ENCODE measurements around the gene PAX8. TPM values are rescaled to one million over a fixed set of nuclear protein-coding genes. Genes with fewer than 3 reads are reported as not detected.

The PAX8 gene
- total RNA-seq, 1 experiment from 2014 or later: not detected

DNA sequence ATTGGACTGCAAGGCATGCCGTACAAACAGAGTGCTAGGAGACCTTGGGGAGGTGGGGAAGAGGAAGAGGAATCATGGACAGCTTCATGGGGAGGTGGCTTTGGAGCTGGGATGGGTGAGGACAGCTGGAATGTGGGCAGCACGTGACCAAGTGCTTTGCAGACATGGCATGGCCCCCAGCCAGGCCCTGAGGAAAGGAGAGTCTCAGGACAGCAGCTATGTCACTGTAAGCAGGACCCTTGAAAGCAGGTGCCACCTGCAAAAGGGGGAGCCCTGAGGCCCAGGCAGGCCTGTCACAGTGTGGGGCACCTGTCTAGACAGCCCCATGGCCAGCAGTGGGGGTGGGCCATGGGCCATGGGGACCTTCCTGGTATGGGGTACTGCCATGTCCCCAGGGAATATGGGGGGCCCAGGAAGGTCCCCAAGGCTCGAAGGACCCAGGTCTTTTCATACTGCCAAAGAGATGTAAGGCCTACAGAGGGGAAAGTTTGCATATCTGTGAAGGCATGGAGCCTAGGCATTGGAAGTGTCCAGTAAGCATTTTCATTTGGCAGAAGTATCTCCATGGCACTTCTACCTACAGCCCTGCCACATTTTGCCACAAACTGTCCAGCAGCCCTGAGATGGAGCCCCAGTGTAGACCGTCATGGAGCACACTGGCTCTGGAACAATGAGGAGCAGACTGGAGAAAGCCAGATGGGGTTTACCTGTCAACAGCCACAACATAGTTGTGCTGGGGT is 9.9 kb downstream of the PAX8 start:
- no peaks in the 10 kb centered on the region for H3K36me3 ChIP-seq
- no peak for DNase-seq (ENCODE audit: low read depth in 1 of 2, low spot score in 2 of 2)
- H3K9me3 ChIP-seq (replicated peaks): no peaks in the 10 kb centered on the region
- H3K4me1 ChIP-seq (replicated peaks): peaks cover 20% of the 10 kb centered on the region
- H3K4me3 ChIP-seq: no peak overlapping the region
- no peak overlapping the region for H3K27ac ChIP-seq
- H3K27me3 ChIP-seq (replicated peaks): no peaks in the 10 kb centered on the region; the same call in 1 of the 2 replicates

DNA sequence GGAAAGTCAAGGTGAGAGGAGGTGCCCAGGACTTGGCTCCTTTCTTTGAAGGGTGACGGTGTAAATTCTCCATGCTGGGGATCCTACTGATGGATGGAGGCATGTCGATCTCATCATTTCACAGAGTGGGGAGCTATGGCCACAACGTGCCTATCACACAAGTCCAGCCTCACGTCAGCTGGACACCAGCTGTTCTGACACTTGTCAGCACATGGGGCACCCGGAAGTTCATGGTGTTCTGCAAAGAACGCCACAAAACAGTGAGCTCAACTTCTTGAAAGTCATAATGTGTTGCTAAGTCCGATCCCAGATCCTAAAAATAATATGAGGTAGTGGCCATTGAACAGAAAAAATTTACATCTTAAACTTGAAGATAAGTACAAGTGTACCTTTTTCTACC is 12.3 kb downstream of the PAX8 start:
- Histone ChIP-seq H3K9me3 (replicated peaks) (no peaks in the 10 kb centered on the region), H3K4me1 (replicated peaks) (peaks cover 25% of the 10 kb centered on the region), H3K36me3 (no peaks in the 10 kb centered on the region), H3K4me3 (no peak overlapping the region), H3K27me3 (replicated peaks) (no peaks in the 10 kb centered on the region), H3K27ac (no peak overlapping the region)
- no peak for DNase-seq (ENCODE audit: low read depth in 1 of 2, low spot score in 2 of 2)

DNA sequence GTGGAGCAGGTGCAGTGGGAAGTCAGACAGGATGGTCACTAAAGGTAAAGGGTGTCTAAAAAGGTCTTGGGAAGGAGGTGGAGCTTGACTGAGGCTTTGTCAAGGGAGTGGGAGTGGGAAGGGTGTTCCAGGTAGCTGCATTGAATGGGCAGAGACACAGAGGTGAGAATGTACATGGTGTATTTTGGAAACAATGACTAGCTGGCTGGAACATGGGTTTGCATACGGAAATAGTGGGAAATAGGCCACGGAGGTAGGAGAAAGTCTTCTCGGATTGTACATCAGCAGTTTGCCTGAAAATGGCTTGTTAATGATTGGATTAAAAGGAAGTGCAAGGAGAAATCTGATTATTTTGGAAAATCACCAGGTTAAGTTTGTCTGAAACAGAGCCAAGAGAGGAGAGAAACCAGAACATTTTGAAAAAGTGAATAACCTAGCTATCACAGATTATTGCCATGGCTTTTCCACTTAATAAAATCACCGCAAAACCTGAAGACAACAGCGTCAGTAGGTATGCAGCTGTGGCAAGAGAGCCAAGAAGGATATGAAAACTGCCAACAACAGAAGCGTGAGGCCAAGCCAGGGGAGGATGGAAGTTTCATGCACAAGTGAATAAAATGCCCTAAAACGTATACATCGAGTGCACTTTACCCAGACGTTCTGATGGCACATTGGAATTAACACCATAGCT is 13.9 kb downstream of the PAX8 start:
- H3K36me3 ChIP-seq: no peaks in the 10 kb centered on the region
- no peaks in the 10 kb centered on the region for H3K27me3 ChIP-seq (replicated peaks)
- H3K4me1 ChIP-seq (replicated peaks): peaks cover 25% of the 10 kb centered on the region
- no peaks in the 10 kb centered on the region for H3K9me3 ChIP-seq (replicated peaks)
- DNase-seq (ENCODE audit: low read depth in 1 of 2, low spot score in 2 of 2): no peak
- H3K27ac ChIP-seq: no peak overlapping the region
- H3K4me3 ChIP-seq: no peak overlapping the region

DNA sequence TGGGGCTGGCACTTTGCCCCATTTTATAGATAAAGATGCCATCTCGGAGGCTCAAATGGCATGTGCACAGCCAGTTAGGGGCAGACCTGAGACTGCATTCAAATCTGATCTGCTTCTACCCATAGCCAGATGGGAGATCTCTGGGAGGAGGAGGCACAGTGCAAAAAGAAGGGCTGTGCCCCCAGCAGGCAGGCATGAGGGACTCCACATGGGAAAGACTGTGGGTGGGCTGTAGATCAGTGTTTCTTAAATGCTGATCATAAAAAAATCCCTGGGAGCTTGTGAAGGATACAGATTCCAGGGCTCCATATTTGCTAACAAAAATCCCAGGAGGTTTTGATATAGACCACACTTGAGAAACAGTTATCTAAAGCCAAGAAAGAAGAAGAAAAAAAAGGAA is 15.2 kb downstream of the PAX8 start:
- Histone ChIP-seq H3K9me3 (replicated peaks) (no peaks in the 10 kb centered on the region), H3K27me3 (replicated peaks) (no peaks in the 10 kb centered on the region), H3K36me3 (no peaks in the 10 kb centered on the region), H3K27ac (no peak overlapping the region), H3K4me3 (no peak overlapping the region), H3K4me1 (replicated peaks) (peaks cover 25% of the 10 kb centered on the region)
- peak in 1 of 2 experiments; percentile 38 for DNase-seq (ENCODE audit: low read depth in 1 of 2, low spot score in 2 of 2)

DNA sequence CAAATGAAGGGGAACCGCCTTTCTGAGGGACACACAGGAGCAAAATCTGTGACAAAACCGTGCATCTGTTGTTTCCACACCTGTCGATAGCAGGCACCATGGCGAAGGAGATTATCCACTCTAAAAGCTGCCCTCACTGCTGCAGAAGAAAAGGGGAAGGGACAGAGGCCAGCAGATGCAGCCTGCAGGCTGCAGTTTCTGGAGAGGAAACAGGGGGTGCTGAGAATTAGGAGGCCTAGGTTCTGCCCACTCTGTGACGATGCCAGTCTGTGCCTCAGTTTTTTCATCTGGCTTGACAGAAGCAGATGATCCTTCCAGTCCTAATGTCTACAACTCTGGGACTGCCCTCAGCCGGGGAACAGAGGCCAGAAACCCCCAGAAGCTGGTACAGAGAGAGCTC is 17.7 kb downstream of the PAX8 start:
- Histone ChIP-seq H3K4me1 (replicated peaks) (peaks cover 20% of the 10 kb centered on the region), H3K36me3 (no peaks in the 10 kb centered on the region), H3K9me3 (replicated peaks) (no peaks in the 10 kb centered on the region), H3K27me3 (replicated peaks) (no peaks in the 10 kb centered on the region), H3K4me3 (no peak overlapping the region), H3K27ac (no peak overlapping the region)
- DNase-seq (ENCODE audit: low read depth in 1 of 2, low spot score in 2 of 2): no peak

DNA sequence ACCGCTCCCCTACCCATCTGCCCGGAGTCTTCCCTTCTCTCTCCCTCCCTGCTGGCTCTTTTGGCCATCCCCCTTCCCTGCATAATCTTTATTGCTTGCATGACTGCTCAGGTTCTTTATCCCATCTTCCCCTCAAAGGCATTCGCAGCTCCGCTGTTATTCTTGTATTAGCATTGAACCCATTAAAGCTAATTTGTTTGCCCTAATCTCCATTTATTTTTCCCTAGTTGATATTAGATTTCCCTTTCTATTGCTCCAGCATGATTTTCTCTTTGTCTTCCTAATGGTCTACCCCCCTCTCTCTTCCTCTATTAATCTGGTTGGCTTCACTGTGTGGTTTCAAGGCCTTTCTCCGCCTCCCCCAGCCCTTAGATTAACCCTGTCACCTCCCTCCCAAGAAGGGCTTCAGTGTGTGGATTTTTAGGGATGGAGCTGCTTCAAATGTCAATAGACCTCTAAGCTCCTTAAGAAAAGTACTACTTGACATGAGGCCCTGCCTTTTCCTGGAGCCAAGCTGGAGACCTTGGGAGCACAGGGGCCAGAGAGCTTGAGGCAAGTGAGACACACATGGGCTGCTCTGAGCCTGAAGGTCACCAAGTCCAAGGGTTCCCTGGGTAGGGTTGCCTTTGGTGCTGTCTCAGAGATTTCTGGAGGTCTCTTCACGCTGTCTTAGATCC is 20.1 kb downstream of the PAX8 start:
- Histone ChIP-seq H3K4me1 (replicated peaks) (peaks cover 15% of the 10 kb centered on the region), H3K27me3 (replicated peaks) (no peaks in the 10 kb centered on the region), H3K4me3 (no peak overlapping the region), H3K9me3 (replicated peaks) (no peaks in the 10 kb centered on the region), H3K36me3 (no peaks in the 10 kb centered on the region), H3K27ac (no peak overlapping the region)
- no peak for DNase-seq (ENCODE audit: low read depth in 1 of 2, low spot score in 2 of 2)

DNA sequence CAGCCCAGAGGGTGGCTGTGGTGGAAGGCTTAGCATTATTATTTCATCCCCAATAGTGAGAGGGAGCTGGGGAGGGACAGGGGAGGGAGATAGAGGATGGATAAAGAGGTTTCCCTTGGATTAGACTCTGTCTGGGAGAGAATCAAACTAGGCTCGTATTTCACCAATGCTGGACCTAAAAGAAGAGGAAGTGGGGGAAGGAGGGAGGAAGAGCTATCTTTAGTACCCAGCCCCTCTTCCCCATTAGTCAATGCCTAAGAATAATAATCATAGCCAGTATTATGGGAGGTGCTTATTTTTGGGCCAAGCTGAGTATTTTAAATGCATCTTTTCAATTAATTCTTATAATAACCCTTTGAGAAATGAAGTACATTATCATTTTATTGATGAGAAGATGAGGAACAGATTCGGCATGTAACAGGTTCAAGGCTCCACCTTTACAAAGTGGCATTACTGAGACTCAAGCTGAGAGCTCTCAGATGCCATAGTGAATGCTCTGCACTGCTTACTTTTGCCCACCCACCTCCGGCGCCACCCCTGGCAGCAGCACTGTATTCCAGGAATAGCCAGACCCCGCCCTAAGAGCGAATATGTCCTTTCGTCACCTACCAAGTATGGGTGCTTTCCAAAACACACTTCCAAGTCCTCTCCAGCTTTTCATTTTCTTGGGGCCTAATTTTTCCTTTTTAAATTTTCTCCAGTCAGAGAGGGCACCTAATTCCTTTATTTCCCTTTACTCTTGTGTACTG is 21.0 kb downstream of the PAX8 start:
- no peak for DNase-seq (ENCODE audit: low read depth in 1 of 2, low spot score in 2 of 2)

DNA sequence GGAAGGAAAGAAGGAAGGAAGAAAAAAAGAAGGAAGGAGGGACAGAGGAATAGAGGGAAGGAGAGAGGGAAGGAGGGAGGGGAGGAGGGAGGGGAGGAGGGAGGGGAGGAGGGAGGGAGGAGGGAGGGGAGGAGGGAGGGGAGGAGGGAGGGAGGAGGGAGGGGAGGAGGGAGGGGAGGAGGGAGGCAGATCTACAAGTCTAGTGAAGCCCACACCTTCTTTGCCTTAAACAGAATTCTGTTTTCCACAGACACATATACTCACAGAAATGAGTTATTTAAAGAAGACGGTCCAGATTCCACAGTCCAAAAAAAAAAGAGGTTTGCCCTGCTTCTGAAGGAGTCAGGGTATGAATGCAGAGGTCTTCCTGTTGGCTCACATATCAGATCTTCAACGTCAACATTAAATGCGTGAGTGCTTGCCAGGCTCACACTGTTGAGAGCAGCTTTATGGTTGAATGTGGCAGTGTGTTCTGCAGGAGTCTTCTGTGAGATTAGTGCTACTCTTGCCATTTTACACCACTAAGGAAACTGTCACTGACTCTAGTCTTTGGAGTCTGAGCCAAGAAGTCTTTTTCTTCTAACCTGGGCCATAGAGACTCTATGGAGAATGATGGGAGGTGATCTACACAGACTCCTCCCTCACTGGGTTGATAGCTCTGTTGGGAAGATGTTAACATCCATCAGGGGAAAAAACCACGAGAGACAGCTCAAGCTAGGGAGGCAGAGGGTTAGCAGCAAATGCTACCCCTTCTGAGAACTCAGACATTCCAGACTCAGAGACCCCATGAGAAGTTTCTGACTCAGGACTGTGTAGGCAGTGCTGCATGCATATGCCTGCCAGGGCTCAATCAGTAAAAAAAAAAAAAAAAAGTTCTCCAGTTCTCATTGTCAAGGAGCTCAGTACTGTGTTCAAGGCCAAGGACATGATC is 23.3 kb downstream of the PAX8 start:
- Histone ChIP-seq H3K9me3 (replicated peaks) (no peaks in the 10 kb centered on the region), H3K27ac (no peak overlapping the region), H3K36me3 (no peaks in the 10 kb centered on the region), H3K4me1 (replicated peaks) (peaks cover 14% of the 10 kb centered on the region), H3K4me3 (no peak overlapping the region), H3K27me3 (replicated peaks) (no peaks in the 10 kb centered on the region)
- DNase-seq (ENCODE audit: low read depth in 1 of 2, low spot score in 2 of 2): no peak

More for the DNA sequence above, 21.0 kb downstream of the PAX8 start:
- Histone ChIP-seq H3K4me1 (replicated peaks) (peaks cover 11% of the 10 kb centered on the region), H3K4me3 (no peak overlapping the region), H3K27me3 (replicated peaks) (no peaks in the 10 kb centered on the region), H3K36me3 (no peaks in the 10 kb centered on the region), H3K27ac (no peak overlapping the region), H3K9me3 (replicated peaks) (no peaks in the 10 kb centered on the region)

DNA sequence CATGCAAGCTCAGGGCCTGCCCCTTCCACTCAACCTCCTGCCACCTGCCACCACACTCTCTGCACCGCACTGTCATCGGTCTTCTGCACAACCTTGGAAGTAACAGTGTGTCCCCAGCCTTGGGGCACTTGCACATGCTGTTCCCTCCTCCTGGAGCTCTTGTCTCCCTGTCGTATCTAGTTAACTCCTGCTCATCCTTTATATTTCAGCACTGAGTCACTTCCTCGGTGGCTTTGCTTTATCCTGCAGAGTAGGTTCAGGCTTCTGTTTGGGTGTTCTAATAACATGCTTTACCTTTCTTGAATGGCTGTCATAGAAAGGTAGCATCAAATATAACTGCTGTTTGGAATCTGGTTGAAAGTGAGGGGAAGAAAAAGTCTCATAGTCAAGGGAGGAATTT is 25.3 kb downstream of the PAX8 start:
- DNase-seq (ENCODE audit: low read depth in 1 of 2, low spot score in 2 of 2): no peak

DNA sequence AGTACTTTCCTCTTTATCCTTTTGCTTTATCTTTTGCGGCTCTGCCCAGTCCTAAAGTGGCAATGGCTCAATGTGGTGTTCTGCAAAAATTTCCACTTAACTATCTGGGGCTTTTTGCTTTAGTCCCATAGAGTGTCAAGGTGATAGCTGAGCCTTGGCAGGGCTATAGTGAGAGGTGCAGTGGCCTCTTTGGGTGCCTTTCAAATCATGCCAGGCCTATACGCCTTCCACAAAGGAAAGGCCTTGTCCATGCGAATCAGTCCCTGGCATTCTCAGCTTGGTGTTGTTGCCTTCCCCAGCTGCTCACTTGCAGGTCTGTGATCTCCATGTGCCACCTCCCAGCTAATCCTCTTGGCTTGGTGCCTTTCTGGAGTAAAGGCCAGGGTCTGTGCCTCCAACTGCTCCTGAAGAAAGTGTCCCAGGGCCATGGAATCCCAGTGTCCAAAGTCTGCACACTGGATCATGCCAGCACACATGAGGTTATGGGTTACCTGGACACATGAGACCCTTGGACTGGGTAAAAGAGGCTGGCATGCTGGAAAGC is 26.6 kb downstream of the PAX8 start:
- H3K27ac ChIP-seq: no peak overlapping the region
- H3K4me3 ChIP-seq: no peak overlapping the region
- H3K36me3 ChIP-seq: no peaks in the 10 kb centered on the region
- peaks cover 25% of the 10 kb centered on the region for H3K4me1 ChIP-seq (replicated peaks)
- H3K9me3 ChIP-seq (replicated peaks): no peaks in the 10 kb centered on the region
- DNase-seq (ENCODE audit: low read depth in 1 of 2, low spot score in 2 of 2): no peak
- no peaks in the 10 kb centered on the region for H3K27me3 ChIP-seq (replicated peaks)

More for the DNA sequence above, 25.3 kb downstream of the PAX8 start:
- peaks cover 25% of the 10 kb centered on the region for H3K4me1 ChIP-seq (replicated peaks)
- H3K27ac ChIP-seq: no peak overlapping the region
- no peak overlapping the region for H3K4me3 ChIP-seq
- no peaks in the 10 kb centered on the region for H3K36me3 ChIP-seq
- no peaks in the 10 kb centered on the region for H3K27me3 ChIP-seq (replicated peaks)
- no peaks in the 10 kb centered on the region for H3K9me3 ChIP-seq (replicated peaks)

DNA sequence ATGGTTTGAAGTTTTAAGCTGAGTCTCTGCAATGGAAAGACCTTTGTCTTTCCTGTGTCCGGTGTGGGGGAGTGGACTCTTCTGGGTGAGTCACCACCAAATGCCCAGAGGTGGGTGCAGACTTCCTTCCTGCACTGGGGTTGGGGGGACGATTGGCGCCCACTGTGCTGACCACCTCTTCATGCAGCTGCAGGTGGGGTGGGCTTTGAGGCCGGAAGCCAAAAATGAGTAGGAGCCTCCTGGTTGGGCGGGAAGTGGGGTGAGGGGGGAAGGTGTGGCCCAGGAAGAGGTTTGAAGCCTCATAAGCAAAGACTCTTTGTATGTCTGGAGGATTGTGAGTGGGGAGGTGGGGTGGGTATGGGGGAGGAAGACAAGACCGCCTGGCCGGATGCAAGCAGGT is 27.6 kb downstream of the PAX8 start:
- H3K4me1 ChIP-seq (replicated peaks): peaks cover 25% of the 10 kb centered on the region
- DNase-seq (ENCODE audit: low read depth in 1 of 2, low spot score in 2 of 2): no peak
- no peaks in the 10 kb centered on the region for H3K27me3 ChIP-seq (replicated peaks)
- no peaks in the 10 kb centered on the region for H3K9me3 ChIP-seq (replicated peaks)
- no peaks in the 10 kb centered on the region for H3K36me3 ChIP-seq
- H3K27ac ChIP-seq: no peak overlapping the region
- H3K4me3 ChIP-seq: no peak overlapping the region

DNA sequence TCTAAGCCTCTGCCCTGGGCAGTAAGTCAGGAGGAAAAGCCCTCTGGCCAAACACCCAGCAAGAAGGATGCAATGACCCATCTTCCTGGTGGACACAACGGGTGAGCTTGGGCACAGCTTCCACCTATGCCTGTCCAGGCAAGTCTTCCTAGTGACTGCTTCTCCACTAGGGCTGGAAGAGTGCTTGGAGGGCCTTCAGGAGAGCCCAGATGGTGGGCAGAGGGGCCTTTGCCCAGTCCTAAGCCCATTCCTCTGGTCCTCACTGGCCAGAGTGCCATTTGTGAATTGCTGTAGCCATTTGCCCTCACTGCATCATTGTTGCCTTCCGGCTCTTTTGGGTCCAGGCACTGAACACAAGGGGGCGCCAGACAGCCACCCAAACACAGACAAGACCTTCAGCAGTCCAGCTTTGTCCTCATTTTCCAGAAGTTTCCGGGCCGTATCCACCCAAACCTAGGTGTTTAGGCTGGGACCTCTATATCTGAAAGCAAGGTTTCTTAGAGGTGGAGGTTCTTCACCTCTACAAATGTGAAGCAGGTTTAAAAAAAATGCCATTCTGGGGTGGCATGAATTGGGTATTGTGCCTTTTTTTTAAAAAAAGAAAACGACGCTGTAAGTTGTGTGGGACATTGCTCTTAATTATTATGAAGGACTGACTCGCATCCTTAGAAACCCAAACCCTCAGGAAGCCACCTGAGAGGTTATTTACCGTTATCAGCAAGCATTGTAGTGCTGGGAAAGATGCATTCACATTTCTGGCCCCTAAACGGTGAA is 29.5 kb downstream of the PAX8 start:
- no peaks in the 10 kb centered on the region for H3K27me3 ChIP-seq (replicated peaks)
- peak overlapping the region; percentile 20; the same call in 1 of the 2 replicates for H3K27ac ChIP-seq
- peaks cover 25% of the 10 kb centered on the region for H3K4me1 ChIP-seq (replicated peaks)
- peak; percentile 81 to 82 for DNase-seq (ENCODE audit: low read depth in 1 of 2, low spot score in 2 of 2)
- no peaks in the 10 kb centered on the region for H3K36me3 ChIP-seq
- H3K4me3 ChIP-seq: no peak overlapping the region
- no peaks in the 10 kb centered on the region for H3K9me3 ChIP-seq (replicated peaks)

All from SJSA1 (cell line).